Stomach (tissue), 9 donors: ENCODE data around the gene BICD1. TPM values are rescaled to one million over a fixed set of nuclear protein-coding genes. Genes with fewer than 3 reads are reported as not detected.
"Not testable (repeated sequence)": the region's sequence is repeated elsewhere in the genome, so short reads cannot be mapped to it uniquely, and the experiment has no call there.

ENCODE experiments used
- DNase-seq, 2 donors: peaks; one replicate each; pipeline versions ENCODE4 v3.0.0 to v3.0.0-alpha.2; 2013 to 2019
- H3K27ac ChIP-seq, 5 donors: fragments of 200-600 bp in 4 of 5; sonication (generic) in 4 of 5; one replicate each; pipeline ENCODE4 v1.5.1; 2013 to 2019; ENCODE audit warnings: mild to moderate bottlenecking in 1 of 5, moderate library complexity in 1 of 5
- H3K27me3 ChIP-seq, 3 donors: fragments of 200-600 bp; sonication (generic); one replicate each; pipeline ENCODE4 v1.5.1; 2017 to 2019; ENCODE audit warnings: mixed run types in 1 of 3
- H3K36me3 ChIP-seq, 4 donors: fragments of 200-600 bp; sonication (generic); 1 replicate in 3 of 4; 2 replicates in 1 of 4; pipeline ENCODE4 v1.5.1; 2016 to 2019
- H3K4me1 ChIP-seq, 4 donors: fragments of 200-600 bp; sonication (generic); one replicate each; pipeline ENCODE4 v1.5.1; 2016 to 2019
- H3K4me3 ChIP-seq, 4 donors: fragments of 200-600 bp; sonication (generic) in 3 of 4; one replicate each; pipeline ENCODE4 v1.5.1; 2016 to 2019; ENCODE audit warnings: mild to moderate bottlenecking in 1 of 4
- H3K9me3 ChIP-seq, 4 donors: fragments of 200-600 bp; sonication (generic); one replicate each; pipeline ENCODE4 v1.5.1; 2016 to 2019
- EP300 ChIP-seq: sonication (generic); formaldehyde crosslinking; IDR thresholded peaks from one replicate; pipeline ENCODE4 v1.6.1; 2017; ENCODE audit warnings: antibody characterized with exemption
- POLR2A ChIP-seq, 4 donors: fragments of 450-650 bp; IDR thresholded peaks; one replicate each; pipeline ENCODE4 v1.6.1; 2016; ENCODE audit warnings: antibody characterized with exemption in 4 of 4, control low read depth in 2 of 4, mild to moderate bottlenecking in 1 of 4, moderate library complexity in 1 of 4
- POLR2AphosphoS5 ChIP-seq, 3 donors: sonication (generic); formaldehyde crosslinking; IDR thresholded peaks; one replicate each; pipeline ENCODE4 v1.6.1; 2016; ENCODE audit warnings: antibody characterized with exemption in 3 of 3
- WGBS, 5 donors: extraction: QIAGEN DNeasy Blood & Tissue Kit in 3 of 5; methylation state at CpG; one replicate each; pipeline versions ENCODE4 v1.1.5 to v1.1.7; 2013 to 2018; 5-methylcytosine and 5-hydroxymethylcytosine counted together
- intact Hi-C: fragments of 100-400 bp; cut with DNase I; formaldehyde crosslinking; loops from one replicate; pipeline ENCODE4 v1.15.1; 2023; ENCODE audit warnings: low total_unique reads
- polyA plus RNA-seq, 3 donors: library from polyadenylated mRNA; stranded (reverse); fragments of 200-250 nt; gene quantifications; one replicate each; pipeline ENCODE4 v1.2.3, GENCODE V29; 2013
- total RNA-seq, 5 donors: library from RNA; depleted of rRNA; stranded (reverse); fragments of >200 nt; gene quantifications; one replicate each; pipeline versions ENCODE4 v1.1.0 to v1.2.3, GENCODE V29; 2014 to 2016
- TF ChIP-seq, protein P1 (sequence below), 7 experiments: fragments of 450-650 bp in 4 of 7; fragments of 200-600 bp in 3 of 7; sonication (generic) in 3 of 7; IDR thresholded peaks; one replicate each; pipeline ENCODE4 v1.5.1; 2016 to 2019; ENCODE audit warnings: antibody characterized with exemption in 7 of 7, control low read depth in 2 of 7, mild to moderate bottlenecking in 1 of 7
- donor health status: healthy with polysubstance abuse.
- donor health status: Bipolar disorder and iron deficiency.
- donor health status: healthy.

BICD1 gene
- total and polyA plus RNA-seq, 8 donors, result 1.6 to 17.3 (median 2.1) TPM

DNA sequence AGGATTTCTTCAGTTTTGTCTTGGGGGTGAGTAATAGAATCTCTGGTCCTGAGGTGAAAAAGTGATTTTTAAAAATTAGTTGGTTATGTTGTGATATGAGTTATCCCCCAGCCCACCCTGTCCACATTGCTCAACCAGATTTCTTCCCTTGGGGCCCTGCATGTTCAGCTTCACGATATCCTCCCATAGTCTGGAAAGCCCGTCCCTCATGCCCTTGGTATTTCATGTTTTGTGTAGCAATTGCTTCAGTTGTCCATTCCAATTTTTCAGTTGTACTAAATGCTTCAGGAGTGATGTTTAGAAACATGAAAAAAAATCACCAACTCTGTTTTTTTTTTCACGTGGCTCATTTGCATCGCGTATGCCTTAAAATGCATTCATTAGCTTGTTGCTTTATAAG, 17.5 kb upstream of the BICD1 start:
- H3K27ac ChIP-seq, result no peak overlapping the region
- intact Hi-C loops, result no loop called here
- no peaks in the 10 kb centered on the region for H3K36me3 ChIP-seq
- H3K4me3 ChIP-seq, result no peak overlapping the region
- H3K9me3 ChIP-seq, result no peaks in the 10 kb centered on the region
- H3K4me1 ChIP-seq, result no peaks in the 10 kb centered on the region
- DNase-seq, result no peak
- H3K27me3 ChIP-seq, result no peaks in the 10 kb centered on the region
- TF ChIP-seq EP300, result no peak
- TF ChIP-seq, protein P1, sequence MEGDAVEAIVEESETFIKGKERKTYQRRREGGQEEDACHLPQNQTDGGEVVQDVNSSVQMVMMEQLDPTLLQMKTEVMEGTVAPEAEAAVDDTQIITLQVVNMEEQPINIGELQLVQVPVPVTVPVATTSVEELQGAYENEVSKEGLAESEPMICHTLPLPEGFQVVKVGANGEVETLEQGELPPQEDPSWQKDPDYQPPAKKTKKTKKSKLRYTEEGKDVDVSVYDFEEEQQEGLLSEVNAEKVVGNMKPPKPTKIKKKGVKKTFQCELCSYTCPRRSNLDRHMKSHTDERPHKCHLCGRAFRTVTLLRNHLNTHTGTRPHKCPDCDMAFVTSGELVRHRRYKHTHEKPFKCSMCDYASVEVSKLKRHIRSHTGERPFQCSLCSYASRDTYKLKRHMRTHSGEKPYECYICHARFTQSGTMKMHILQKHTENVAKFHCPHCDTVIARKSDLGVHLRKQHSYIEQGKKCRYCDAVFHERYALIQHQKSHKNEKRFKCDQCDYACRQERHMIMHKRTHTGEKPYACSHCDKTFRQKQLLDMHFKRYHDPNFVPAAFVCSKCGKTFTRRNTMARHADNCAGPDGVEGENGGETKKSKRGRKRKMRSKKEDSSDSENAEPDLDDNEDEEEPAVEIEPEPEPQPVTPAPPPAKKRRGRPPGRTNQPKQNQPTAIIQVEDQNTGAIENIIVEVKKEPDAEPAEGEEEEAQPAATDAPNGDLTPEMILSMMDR (IDR thresholded peaks at IDR 0.05), result no peak
- no peak for TF ChIP-seq POLR2AphosphoS5 (IDR thresholded peaks at IDR 0.05)
- no peak for TF ChIP-seq POLR2A (IDR thresholded peaks at IDR 0.05)
- 85 to 92% (median 91%) methylated on average over 5 of the region's 5 CpGs for WGBS, 5 donors

DNA sequence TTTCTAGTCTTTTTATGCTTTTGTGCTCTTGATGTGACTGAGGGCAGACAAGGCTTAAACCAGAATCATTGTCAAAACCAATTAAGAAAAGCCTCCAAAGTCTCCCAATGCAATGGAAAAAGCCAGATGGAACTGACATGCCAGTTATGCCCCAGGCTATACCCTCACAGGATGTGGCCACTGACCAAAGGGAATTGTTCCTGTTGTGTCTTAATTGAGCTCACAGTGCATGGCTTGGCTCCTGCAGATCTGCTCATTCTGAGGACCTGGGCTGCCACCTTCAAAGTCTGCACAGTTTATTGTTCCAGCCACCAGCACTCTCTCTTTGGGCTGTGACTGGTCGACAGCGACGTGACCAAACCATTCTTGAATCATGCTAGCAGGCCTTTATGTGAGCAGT, 17.1 kb upstream of the BICD1 start:
- no peak for DNase-seq
- no peaks in the 10 kb centered on the region for H3K9me3 ChIP-seq
- WGBS, 5 donors, result 71 to 94% (median 85%) methylated on average over 3 of the region's 3 CpGs
- intact Hi-C loops, result no loop called here
- H3K4me3 ChIP-seq, result no peak overlapping the region
- TF ChIP-seq POLR2A (IDR thresholded peaks at IDR 0.05) (no peak), EP300 (no peak), POLR2AphosphoS5 (IDR thresholded peaks at IDR 0.05) (no peak)
- TF ChIP-seq, protein P1 (IDR thresholded peaks at IDR 0.05), result no peak
- H3K27me3 ChIP-seq, result no peaks in the 10 kb centered on the region
- H3K27ac ChIP-seq, result no peak overlapping the region
- no peaks in the 10 kb centered on the region for H3K4me1 ChIP-seq
- no peaks in the 10 kb centered on the region for H3K36me3 ChIP-seq

GRCh38 chr12:32091696-32092095, 15.0 kb upstream of the BICD1 start:
- no peak for DNase-seq
- intact Hi-C loops, result no loop called here
- Histone ChIP-seq H3K4me1 (no peaks in the 10 kb centered on the region), H3K9me3 (no peaks in the 10 kb centered on the region), H3K4me3 (no peak overlapping the region), H3K27me3 (no peaks in the 10 kb centered on the region), H3K36me3 (no peaks in the 10 kb centered on the region), H3K27ac (no peak overlapping the region)
- WGBS, 5 donors, result 63 to 85% (median 71%) methylated on average over 1 of the region's 1 CpG
- TF ChIP-seq POLR2A (IDR thresholded peaks at IDR 0.05), result no peak
- TF ChIP-seq, protein P1 (IDR thresholded peaks at IDR 0.05), result no peak
- TF ChIP-seq POLR2AphosphoS5 (IDR thresholded peaks at IDR 0.05), result no peak
- TF ChIP-seq EP300, result no peak

DNA sequence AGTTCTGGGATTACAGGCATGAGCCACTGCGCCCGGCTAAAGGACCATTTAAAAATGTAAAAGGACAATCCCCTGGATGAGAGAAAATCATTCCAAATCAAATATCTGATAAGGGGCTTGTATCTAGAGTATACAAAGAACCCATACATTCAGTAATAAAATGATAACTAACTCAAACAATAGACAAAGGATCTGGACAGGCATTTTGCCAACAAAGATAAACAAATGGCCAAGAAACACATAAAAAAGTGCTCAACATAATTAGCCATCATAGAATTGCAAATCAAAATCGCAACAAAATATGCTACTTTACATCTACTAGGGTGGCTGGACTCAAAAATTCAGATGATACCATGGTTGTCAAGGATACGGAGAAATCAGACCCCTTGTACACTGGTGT, 8.5 kb upstream of the BICD1 start:
- intact Hi-C loops, result no loop called here
- DNase-seq, result no peak
- WGBS, 5 donors, result 30 to 53% (median 51%) methylated on average over 4 of the region's 4 CpGs

DNA sequence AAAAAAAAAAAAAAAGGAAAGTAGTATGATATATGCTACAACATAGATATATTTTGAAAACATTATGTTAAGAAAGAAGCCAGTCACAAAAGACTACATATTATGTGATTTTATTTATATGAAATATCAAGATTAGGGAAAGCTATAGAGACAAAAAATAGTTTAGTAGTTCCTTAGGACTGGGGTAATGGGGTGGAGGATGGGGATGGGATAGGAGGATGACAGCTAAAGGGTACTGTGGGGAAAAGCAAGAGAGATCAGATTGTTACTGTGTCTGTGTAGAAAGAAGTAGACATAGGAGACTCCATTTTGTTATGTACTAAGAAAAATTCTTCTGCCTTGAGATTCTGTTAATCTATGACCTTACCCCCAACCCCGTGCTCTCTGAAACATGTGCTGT, 7.4 kb upstream of the BICD1 start:
- H3K4me3 ChIP-seq, H3K27ac ChIP-seq: not testable (repeated sequence)
- no CpG with 5 or more reads among the region's 1 CpG for WGBS, 5 donors

More for the DNA sequence above, 8.5 kb upstream of the BICD1 start:
- TF ChIP-seq POLR2A (IDR thresholded peaks at IDR 0.05) (no peak), POLR2AphosphoS5 (IDR thresholded peaks at IDR 0.05) (no peak), EP300 (no peak)
- TF ChIP-seq, protein P1 (IDR thresholded peaks at IDR 0.05), result no peak
- Histone ChIP-seq H3K36me3 (no peaks in the 10 kb centered on the region), H3K9me3 (no peaks in the 10 kb centered on the region), H3K4me3 (no peak overlapping the region), H3K27me3 (no peaks in the 10 kb centered on the region), H3K4me1 (no peaks in the 10 kb centered on the region), H3K27ac (no peak overlapping the region)

More for the DNA sequence above, 7.4 kb upstream of the BICD1 start:
- H3K27me3 ChIP-seq, H3K9me3 ChIP-seq, intact Hi-C loops, H3K4me1 ChIP-seq, H3K36me3 ChIP-seq, DNase-seq: not testable (repeated sequence)
